HUES48 (cell line): ENCODE measurements around the gene WHAMM.
"Not testable (repeated sequence)": the region's sequence is repeated elsewhere in the genome, so short reads cannot be mapped to it uniquely, and the experiment has no call there.

Experiments
- H3K27ac ChIP-seq: one replicate; pipeline ENCODE4 v1.7.0; 2013; ENCODE audit warnings: low read depth, low read length, inconsistent platforms
- H3K27me3 ChIP-seq: 2 replicates; pipeline ENCODE4 v1.6.1; 2013; ENCODE audit warnings: mild to moderate bottlenecking, low read length; ENCODE audit not compliant: control insufficient read depth, insufficient read depth
- H3K36me3 ChIP-seq: 2 replicates; pipeline ENCODE4 v1.6.1; 2013; ENCODE audit warnings: low read length; ENCODE audit not compliant: control insufficient read depth, insufficient read depth
- H3K4me1 ChIP-seq: 2 replicates; pipeline ENCODE4 v1.6.1; 2013; ENCODE audit warnings: mild to moderate bottlenecking, low read length; ENCODE audit not compliant: control insufficient read depth, insufficient read depth
- H3K4me3 ChIP-seq: 2 replicates; pipeline ENCODE4 v1.5.1; 2013; ENCODE audit warnings: mild to moderate bottlenecking, low read depth, low read length
- H3K9ac ChIP-seq: 2 replicates; pipeline ENCODE4 v1.6.1; 2013; ENCODE audit warnings: mild to moderate bottlenecking, low read depth, low read length, moderate library complexity
- H3K9me3 ChIP-seq: 2 replicates; pipeline ENCODE4 v1.6.1; 2013; ENCODE audit warnings: low read length; ENCODE audit not compliant: control insufficient read depth, insufficient read depth

Gene WHAMM, protein sequence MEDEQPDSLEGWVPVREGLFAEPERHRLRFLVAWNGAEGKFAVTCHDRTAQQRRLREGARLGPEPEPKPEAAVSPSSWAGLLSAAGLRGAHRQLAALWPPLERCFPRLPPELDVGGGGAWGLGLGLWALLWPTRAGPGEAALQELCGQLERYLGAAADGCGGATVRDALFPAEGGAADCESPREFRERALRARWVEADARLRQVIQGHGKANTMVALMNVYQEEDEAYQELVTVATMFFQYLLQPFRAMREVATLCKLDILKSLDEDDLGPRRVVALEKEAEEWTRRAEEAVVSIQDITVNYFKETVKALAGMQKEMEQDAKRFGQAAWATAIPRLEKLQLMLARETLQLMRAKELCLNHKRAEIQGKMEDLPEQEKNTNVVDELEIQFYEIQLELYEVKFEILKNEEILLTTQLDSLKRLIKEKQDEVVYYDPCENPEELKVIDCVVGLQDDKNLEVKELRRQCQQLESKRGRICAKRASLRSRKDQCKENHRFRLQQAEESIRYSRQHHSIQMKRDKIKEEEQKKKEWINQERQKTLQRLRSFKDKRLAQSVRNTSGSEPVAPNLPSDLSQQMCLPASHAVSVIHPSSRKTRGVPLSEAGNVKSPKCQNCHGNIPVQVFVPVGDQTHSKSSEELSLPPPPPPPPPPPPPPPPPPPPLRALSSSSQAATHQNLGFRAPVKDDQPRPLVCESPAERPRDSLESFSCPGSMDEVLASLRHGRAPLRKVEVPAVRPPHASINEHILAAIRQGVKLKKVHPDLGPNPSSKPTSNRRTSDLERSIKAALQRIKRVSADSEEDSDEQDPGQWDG

DNA sequence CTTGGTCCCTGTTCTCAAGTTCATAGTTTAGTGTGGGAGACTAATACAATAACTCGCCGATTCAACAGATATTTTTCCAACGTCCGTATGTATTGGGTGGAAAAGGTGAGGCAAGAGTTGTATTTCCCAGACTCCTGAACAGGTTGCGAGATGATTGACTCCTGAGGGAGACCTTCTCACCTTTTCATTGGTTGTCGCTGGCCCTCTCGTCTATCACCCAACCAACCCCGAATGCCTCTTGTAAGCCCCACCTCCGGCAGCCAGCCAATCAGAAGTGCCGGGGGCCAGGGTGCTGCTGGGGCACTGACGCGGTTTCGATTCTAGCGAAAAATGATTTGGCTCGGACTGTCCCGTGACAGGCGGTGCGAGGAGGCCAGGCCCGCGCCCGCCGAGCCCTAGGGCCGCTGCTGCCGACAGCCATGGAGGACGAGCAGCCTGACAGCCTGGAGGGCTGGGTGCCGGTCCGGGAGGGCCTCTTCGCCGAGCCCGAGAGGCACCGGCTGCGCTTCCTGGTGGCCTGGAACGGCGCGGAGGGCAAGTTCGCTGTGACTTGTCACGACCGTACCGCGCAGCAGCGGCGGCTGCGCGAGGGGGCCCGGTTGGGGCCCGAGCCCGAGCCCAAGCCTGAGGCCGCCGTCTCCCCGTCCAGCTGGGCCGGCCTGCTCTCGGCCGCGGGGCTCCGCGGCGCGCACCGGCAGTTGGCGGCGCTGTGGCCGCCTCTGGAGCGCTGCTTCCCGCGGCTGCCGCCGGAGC is at the start of gene WHAMM:
WHAMM (plus strand) TSS at position 321 of the 753 bp plus-strand sequence; CDS start at position 420, 99 bp downstream.
- H3K9me3 ChIP-seq, result no peaks in the 10 kb centered on the region
- peaks cover 16% of the 10 kb centered on the region for H3K4me1 ChIP-seq
- H3K4me3 ChIP-seq, result peak within 1 kb of the TSS; percentile 83
- H3K27me3 ChIP-seq, result no peaks in the 10 kb centered on the region
- H3K36me3 ChIP-seq, result peaks cover 8% of the 10 kb centered on the region
- peak within 1 kb of the TSS; percentile 39; the same call in 1 of the 2 replicates for H3K9ac ChIP-seq
- H3K27ac ChIP-seq, result peak within 1 kb of the TSS; percentile 88

DNA sequence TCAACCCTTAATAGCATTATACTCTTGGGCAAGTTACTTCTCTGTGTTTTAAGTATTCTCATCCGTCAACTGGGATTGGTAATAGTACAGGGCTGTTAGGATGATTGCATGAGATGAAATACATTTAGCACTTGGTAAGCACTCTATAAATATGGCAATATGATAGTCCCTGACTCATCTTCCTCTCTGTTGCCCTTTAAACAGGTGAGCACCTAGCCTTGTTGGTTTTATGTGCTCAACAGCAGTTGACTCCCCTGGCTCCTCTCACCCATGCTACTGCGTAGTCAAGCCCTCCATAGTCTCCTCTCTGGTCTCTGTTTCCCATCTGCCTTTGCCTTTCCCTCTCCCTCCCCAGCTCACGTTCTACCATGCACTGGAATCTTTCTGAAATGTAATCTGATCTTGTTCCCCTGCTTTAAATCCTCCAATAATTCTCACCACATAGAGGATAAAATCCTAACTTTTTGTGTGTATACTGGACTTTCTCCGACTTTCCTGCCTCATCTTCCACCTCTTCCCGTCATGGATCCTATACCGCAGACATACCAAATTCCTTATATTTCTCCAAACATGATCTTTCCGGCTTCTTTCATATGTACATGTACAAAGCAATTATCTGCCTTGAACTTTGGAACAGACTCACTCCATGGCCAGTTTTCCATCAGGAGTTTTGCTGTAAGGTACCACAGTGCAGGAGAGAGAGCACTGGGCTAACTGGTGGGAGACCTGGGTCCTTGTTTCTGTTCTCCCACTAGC is 45.9 kb upstream of the WHAMM start:
- H3K9ac ChIP-seq, result no peak overlapping the region
- H3K4me3 ChIP-seq, result no peak overlapping the region
- H3K27me3 ChIP-seq, result no peaks in the 10 kb centered on the region
- no peaks in the 10 kb centered on the region for H3K9me3 ChIP-seq
- no peak overlapping the region for H3K27ac ChIP-seq
- peaks cover 15% of the 10 kb centered on the region for H3K36me3 ChIP-seq
- H3K4me1 ChIP-seq, result no peaks in the 10 kb centered on the region

DNA sequence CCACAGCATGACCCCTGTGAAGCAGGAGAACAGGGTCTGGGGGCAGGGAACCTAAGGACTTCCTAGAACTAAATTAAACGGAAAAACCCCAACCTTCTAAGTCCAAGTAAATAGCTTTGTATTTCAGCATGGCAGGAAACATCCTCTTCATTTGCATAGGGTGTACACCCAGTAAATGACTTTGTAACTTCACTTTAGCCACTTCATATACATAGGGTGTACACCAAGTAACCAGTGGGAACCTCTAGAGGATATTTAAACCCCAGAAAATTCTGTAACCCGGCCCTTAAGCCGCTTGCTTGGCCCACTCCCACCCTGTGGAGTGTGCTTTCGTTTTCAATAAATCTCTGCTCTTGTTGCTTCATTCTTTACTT is 45.3 kb upstream of the WHAMM start:
- Histone ChIP-seq H3K4me1 (no peaks in the 10 kb centered on the region), H3K27me3 (no peaks in the 10 kb centered on the region), H3K9ac (no peak overlapping the region), H3K4me3 (no peak overlapping the region), H3K9me3 (no peaks in the 10 kb centered on the region), H3K27ac (no peak overlapping the region), H3K36me3 (peaks cover 10% of the 10 kb centered on the region; the same call in 1 of the 2 replicates)

DNA sequence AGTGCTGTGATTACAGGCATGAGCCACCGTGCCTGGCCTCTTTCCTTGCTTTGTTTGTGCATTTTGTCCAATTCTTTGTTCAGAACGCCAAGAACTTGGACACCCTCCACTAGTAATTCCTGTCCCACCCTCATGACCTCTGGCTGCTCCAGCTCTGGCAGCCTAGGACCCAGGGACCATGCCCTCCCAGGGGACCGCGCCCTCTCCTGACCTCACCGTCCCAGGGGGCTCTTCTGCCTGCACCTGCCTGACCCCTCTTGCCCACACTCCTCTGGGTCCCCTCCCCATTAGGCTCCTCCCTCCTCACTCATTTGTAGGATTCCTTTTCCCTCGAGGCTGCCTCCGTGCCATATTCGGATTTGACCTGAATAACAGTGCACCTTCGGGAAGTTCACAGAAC is 44.7 kb upstream of the WHAMM start:
- Histone ChIP-seq H3K27me3 (no peaks in the 10 kb centered on the region), H3K9ac (no peak overlapping the region), H3K36me3 (0 out of 2 replicates have a peak, but pooled peaks cover 6% of the 10 kb centered on the region), H3K4me1 (no peaks in the 10 kb centered on the region), H3K4me3 (no peak overlapping the region), H3K9me3 (no peaks in the 10 kb centered on the region), H3K27ac (no peak overlapping the region)

DNA sequence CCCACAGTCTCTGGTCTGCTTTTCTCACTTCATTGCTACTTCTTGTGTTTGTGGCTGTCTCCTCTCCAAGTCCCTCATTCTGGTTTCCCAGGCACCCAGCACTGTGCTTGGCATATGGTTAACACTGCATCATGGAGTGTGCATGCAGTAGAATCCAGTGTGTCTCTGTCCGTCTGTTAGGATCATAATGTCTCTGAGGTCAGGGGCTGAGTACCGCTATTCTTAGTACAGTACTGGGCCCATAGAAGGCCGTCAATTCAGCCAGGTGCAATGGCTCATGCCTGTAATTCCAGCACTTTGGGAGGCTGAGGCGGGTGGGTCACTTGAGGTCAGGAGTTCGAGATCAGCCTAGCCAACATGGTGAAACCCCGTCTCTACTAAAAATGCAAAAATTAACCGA is 43.2 kb upstream of the WHAMM start:
- not testable (repeated sequence) for H3K27me3 ChIP-seq, H3K9me3 ChIP-seq, H3K4me1 ChIP-seq, H3K4me3 ChIP-seq, H3K27ac ChIP-seq, H3K36me3 ChIP-seq, H3K9ac ChIP-seq

DNA sequence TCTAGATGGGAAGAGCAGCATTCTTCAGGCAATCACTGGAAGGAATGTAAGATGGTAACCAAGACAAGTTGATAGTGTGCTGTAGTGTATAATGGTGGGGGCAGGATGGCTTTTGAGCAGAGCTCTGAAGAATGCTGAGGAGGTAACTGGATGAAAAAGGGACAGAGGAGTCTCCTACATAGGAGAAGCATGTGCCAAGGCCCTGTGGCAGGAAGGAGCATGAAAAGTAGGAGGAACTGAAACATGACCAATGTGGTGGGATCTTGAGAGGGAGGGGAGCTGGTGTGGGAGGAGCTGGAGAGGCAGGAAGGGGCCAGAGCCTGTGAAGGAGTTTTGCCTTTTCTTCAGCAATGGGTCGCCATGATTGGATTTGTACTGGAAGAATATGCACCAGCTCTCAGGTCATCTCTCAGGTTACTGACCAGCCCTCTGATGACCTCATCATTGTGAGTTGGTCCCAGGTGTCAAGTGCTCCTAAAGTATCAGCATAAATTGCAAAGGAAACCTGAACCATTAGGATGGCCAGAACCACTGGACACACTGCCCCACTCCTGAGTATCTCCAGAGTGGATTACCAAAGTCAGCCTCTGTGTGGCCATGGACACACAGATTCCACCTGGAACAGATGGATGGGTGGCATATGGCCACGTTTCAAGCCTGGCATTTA is 42.1 kb upstream of the WHAMM start:
- H3K36me3 ChIP-seq, result 0 out of 2 replicates have a peak, but pooled peaks cover 3% of the 10 kb centered on the region
- H3K4me1 ChIP-seq, result no peaks in the 10 kb centered on the region
- no peak overlapping the region for H3K27ac ChIP-seq

DNA sequence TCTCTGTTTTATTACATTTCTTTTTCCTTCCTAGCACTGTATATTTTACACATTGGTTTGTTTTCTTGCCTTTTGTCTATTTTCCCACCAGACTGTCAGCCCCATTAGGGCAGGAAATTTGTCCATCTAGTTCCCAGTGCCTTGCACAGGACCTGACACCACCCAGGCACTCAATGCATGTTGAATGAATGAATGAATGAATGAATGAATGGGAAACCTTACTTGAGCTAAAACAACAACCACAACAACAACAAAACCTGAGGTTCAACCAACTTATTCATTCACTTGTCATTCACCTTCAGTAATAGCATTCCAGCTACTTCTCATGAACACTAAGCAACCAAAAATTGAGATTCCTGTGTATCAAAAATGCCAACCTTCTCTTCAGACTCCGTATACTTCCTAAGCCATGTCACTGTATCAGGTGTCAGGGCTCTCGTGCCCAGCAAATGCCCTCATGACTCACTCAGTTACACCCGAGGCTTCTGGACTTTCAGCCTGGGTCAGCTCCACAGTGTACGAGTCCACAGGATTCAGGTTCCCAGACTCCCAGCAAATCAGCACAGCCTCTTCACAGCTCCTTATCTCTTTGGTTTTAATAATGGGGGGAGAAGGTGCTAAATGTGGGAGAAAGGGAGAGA is 40.9 kb upstream of the WHAMM start:
- Histone ChIP-seq H3K27me3 (no peaks in the 10 kb centered on the region), H3K4me3 (no peak overlapping the region), H3K27ac (no peak overlapping the region), H3K9ac (no peak overlapping the region), H3K36me3 (no peaks in the 10 kb centered on the region), H3K4me1 (no peaks in the 10 kb centered on the region), H3K9me3 (no peaks in the 10 kb centered on the region)

More for the DNA sequence above, 42.1 kb upstream of the WHAMM start:
- Histone ChIP-seq H3K27me3 (no peaks in the 10 kb centered on the region), H3K9me3 (no peaks in the 10 kb centered on the region), H3K9ac (no peak overlapping the region), H3K4me3 (no peak overlapping the region)

DNA sequence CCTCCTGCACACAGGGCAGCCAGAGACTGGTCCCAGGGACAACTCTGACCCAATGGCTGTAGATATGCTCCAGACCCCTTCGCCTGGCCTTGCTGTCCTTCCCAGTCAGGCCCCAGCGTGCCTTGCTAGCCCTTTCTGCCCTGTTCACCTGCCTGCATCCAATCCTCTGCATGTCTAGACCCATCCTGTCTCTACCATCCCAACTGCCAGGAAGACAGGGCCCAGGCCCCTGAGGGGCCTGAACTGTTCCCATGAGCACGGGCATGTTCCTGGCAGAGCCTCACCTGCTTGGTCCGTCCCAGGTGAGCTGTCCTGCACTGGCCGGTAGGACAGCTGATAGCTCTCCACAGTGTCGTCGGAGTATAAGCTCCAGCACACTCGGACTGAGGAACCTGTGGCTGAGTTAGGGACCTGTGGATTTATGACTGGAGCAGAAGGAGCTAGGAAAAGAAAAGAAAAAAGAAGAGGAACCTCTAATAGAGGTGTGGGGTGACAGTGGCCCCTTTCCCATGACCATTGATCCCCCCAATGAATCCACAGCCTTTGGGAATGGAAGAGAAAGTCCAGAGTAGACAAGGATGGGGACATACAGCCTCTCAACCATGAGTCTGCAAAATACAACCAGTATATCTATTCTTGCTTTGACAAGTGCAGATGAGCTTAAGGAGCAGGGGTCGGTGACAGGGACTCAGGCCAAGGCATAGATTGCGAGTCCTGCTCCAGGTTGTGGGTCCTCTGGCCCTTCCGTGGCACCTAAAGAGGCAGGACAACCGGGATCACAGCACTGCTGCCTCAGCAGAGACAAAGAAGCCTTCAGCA is 37.4 kb upstream of the WHAMM start:
- Histone ChIP-seq H3K27me3 (no peaks in the 10 kb centered on the region), H3K4me3 (no peak overlapping the region), H3K9me3 (no peaks in the 10 kb centered on the region), H3K9ac (no peak overlapping the region), H3K4me1 (no peaks in the 10 kb centered on the region), H3K27ac (no peak overlapping the region), H3K36me3 (no peaks in the 10 kb centered on the region)

DNA sequence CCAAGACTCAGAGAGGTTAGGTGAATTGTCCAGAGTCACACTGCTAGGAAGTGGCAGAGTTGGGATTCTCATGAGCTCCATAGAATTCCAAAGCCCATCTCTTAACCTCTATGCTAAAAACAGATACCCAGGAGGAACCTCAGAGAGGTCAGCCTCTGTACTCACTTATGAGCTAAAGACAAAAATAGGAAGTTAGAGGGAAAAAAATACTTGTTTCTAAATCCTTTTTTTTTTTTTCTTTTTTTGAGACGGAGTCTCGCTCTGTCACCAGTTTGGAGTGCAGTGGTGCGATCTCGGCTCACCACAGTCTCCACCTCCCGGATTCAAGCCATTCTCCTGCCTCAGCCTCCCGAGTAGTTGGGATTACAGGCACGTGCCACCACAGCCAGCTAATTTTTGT is 34.9 kb upstream of the WHAMM start:
- no peaks in the 10 kb centered on the region for H3K4me1 ChIP-seq
- H3K9ac ChIP-seq, result no peak overlapping the region
- H3K9me3 ChIP-seq, result no peaks in the 10 kb centered on the region
- no peak overlapping the region for H3K27ac ChIP-seq
- no peaks in the 10 kb centered on the region for H3K27me3 ChIP-seq
- H3K4me3 ChIP-seq, result no peak overlapping the region
- no peaks in the 10 kb centered on the region for H3K36me3 ChIP-seq
